T-helper 2 cell (primary cell): ENCODE measurements around the gene TFDP1.
A peak's percentile ranks its signal among the peaks of the same experiment; 100 is the strongest.
"Not testable (repeated sequence)": the region's sequence is repeated elsewhere in the genome, so short reads cannot be mapped to it uniquely, and the experiment has no call there.

Experiments
- DNase-seq, 5 experiments: peaks; one replicate each; pipeline versions ENCODE4 v3.0.0 to v3.0.0-alpha.2; 2012 to 2022

Gene TFDP1

GRCh38 chr13:113573065-113573464 lies 11.5 kb upstream of the TFDP1 start:
- DNase-seq: no peak

GRCh38 chr13:113576597-113576996 lies 8.0 kb upstream of the TFDP1 start:
- no peak for DNase-seq

- no peak for DNase-seq
Measured at GRCh38 chr13:113577881-113578435, 6.6 kb upstream of the TFDP1 start.

- no peak for DNase-seq
Measured at GRCh38 chr13:113579686-113580085, 4.9 kb upstream of the TFDP1 start.

- no peak for DNase-seq
Measured at GRCh38 chr13:113581871-113582270, 2.7 kb upstream of the TFDP1 start.

- no peak for DNase-seq
Measured at GRCh38 chr13:113582841-113583631, 1.5 kb upstream of the TFDP1 start.

GRCh38 chr13:113584870-113585671 lies 518 bp downstream of the TFDP1 start:
- DNase-seq: peak in 1 of 5 experiments; percentile 49

GRCh38 chr13:113585896-113586295 lies 1.3 kb downstream of the TFDP1 start:
- DNase-seq: peak in 1 of 5 experiments; percentile 63

- peak in 1 of 5 experiments; percentile 67 for DNase-seq
Measured at GRCh38 chr13:113586661-113587479, 2.3 kb downstream of the TFDP1 start.

- DNase-seq: peak in 1 of 5 experiments; percentile 16
Measured at GRCh38 chr13:113588394-113589111, 4.0 kb downstream of the TFDP1 start.

GRCh38 chr13:113589251-113589960 lies 4.9 kb downstream of the TFDP1 start:
- DNase-seq: no peak

GRCh38 chr13:113589961-113590339 lies 5.4 kb downstream of the TFDP1 start:
- no peak for DNase-seq

GRCh38 chr13:113591750-113592149 lies 7.2 kb downstream of the TFDP1 start:
- no peak for DNase-seq

GRCh38 chr13:113592571-113592970 lies 8.0 kb downstream of the TFDP1 start:
- no peak for DNase-seq

- DNase-seq: not testable (repeated sequence)
Measured at GRCh38 chr13:113594066-113594821, 9.7 kb downstream of the TFDP1 start.

- DNase-seq: no peak
Measured at GRCh38 chr13:113595131-113595530, 10.6 kb downstream of the TFDP1 start.

- DNase-seq: no peak
Measured at GRCh38 chr13:113596321-113597200, 12.0 kb downstream of the TFDP1 start.

GRCh38 chr13:113597391-113598080 lies 13.0 kb downstream of the TFDP1 start:
- DNase-seq: no peak

- DNase-seq: no peak
Measured at GRCh38 chr13:113598081-113598410, 13.5 kb downstream of the TFDP1 start.
